NCI-H510A treated with DMSO at 0.1 percent for 48 hours (cell line): ENCODE results near the gene NHLH2.

Experiments used
- DNase-seq: peaks from one replicate; lab custom pipeline; 2025; lab: John Stamatoyannopoulos, UW

The NHLH2 gene

GRCh38 chr1:115838431-115839028 lies 2.4 kb downstream of the NHLH2 start:
- DNase-seq = no peak

GRCh38 chr1:115837740-115838421 lies 3.0 kb downstream of the NHLH2 start:
- no peak for DNase-seq

- DNase-seq = no peak
These were observed 3.6 kb downstream of the NHLH2 start for GRCh38 chr1:115837341-115837739.

DNA sequence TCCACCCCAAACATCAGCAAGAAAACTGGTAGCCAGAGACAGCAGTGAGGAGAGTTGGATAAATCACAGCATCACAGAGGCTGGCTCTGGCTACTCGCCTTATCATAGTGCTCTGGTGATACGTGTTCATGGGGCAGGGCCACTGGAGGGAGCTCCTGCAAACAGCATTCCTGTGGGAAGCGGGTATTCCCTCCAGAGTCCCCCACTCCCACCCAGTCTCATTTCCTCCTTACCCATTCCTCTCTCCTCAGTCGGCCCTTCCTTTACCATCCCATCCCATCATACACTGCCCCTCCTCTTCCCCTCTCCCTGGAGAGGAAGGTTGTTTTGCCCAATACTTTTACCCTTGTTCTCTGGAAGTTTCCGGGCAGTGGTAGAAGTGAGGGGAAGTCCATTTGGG lies 7.1 kb downstream of the NHLH2 start:
- no peak for DNase-seq

GRCh38 chr1:115832651-115833050 lies 8.3 kb downstream of the NHLH2 start:
- no peak for DNase-seq

- no peak for DNase-seq
These were observed 10.0 kb downstream of the NHLH2 start for GRCh38 chr1:115830963-115831362.

GRCh38 chr1:115829947-115830346 lies 11.0 kb downstream of the NHLH2 start:
- no peak for DNase-seq

- no peak for DNase-seq
These were observed 11.8 kb downstream of the NHLH2 start for GRCh38 chr1:115829023-115829674.

GRCh38 chr1:115828101-115829022 lies 12.6 kb downstream of the NHLH2 start:
- peak; percentile 67 for DNase-seq

DNA sequence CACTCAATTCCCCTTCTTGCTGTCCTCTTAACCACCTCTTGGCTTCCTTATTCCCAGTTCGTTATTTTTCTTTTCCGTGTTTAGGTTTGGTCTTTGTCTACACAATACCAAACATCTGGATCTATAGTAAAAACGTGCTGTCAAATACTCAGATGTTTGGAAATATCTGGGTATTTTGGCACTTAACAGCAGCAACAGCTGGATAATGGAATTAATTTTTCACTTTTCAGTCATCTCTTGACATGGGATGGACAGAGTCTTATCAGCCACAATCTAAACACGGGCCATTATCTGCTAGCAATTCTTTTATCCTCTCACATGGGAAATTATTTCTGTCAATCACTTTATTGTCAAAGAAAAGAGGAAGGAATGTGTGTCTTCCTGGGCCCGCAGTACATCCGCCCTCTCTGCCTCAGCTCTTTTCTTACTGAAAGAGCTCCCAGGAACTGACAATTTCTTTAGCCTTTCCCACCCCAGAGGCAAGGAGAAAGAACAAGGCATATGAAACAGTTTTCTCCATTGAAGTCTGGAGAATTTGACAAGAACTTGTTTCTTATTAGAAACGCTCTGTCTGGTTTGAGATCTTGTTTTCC lies 13.4 kb downstream of the NHLH2 start:
- no peak for DNase-seq

DNA sequence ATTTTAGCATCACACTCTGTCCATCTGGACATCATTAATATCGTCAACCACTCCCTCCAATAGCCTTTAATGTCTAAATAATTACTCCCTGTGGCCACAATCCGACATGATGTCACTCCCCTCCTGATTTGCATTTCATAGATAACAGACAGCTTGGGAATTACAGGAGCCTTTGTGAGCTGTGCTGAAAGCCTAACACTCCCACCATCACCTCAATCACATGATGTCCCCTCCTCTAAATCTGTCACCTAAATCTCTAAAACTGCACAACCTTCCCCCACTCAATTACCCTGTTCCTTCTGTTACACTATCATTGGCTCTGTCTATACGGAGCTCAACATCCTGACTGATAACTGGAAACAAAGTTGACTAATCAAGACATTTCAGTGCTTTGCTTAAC lies 14.3 kb downstream of the NHLH2 start:
- no peak for DNase-seq

DNA sequence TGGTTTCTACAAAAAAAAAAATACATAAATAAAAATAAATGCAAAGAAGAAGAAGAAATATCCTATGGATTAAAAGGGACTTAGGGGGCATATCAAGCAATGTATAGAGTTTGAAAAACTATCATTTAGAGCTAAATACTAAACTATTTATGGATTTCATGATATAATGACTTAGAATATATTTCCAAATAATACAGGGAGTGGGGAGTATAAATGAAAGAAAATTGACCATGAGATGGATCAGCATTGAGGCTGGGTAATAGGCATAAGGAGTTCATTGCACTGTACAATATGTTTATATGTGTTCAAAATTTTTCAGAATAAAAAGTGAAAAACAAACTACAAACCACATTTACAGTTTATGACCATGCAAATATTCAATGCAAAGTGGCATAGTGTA lies 18.8 kb downstream of the NHLH2 start:
- DNase-seq = no peak

DNA sequence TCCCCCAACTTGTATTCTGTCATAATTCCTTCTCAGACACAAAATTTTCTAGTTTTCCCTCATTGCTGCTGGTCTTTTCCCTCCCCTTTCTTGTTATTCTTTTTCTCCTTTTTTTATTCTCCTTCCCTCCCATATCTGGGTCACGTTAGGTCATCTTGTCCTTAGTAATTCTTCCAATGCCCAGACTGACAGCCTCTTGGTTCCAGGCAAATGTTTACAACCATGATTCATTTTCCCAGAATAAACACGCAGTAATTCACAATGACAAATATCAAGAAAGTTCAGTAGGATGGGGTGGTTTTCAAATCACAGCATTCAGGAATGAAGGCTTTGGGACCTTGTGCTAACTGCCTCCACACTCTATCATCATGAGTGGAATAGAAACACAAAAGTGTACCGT lies 25.2 kb downstream of the NHLH2 start:
- no peak for DNase-seq

DNA sequence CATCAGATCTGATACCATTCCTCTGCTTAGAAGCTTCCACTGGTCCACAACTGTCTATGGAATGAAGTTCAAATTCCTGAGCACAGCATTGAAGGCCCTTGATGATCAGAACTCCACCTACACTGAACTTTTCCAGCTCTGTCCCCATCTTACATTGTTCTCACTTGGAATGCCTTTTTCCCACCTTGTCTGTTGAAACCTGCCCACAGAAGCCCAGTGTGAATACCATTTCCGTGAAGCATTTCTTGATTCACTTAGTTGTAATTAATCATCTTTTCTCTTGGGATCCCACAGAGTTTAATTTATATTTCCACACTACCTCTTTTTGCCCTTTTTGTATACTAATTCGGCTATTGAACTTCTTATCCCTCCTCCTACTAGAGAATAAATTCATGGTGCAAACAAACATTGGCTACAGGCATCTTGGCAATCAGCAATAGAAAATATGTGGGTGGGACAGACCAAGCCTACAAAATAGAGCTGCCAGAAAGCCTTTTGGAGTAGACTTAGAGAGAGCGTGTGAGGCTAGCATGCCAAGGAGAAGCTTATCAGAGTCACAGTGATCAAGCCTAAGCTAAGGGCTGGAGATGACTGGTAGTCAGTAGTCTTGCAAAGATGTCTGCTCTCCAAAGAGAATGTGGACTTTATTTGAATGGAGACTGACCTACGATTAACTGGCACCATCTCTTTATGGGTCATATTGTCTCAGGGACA lies 26.1 kb downstream of the NHLH2 start:
- no peak for DNase-seq

GRCh38 chr1:115813727-115814126 lies 27.2 kb downstream of the NHLH2 start:
- DNase-seq = no peak

DNA sequence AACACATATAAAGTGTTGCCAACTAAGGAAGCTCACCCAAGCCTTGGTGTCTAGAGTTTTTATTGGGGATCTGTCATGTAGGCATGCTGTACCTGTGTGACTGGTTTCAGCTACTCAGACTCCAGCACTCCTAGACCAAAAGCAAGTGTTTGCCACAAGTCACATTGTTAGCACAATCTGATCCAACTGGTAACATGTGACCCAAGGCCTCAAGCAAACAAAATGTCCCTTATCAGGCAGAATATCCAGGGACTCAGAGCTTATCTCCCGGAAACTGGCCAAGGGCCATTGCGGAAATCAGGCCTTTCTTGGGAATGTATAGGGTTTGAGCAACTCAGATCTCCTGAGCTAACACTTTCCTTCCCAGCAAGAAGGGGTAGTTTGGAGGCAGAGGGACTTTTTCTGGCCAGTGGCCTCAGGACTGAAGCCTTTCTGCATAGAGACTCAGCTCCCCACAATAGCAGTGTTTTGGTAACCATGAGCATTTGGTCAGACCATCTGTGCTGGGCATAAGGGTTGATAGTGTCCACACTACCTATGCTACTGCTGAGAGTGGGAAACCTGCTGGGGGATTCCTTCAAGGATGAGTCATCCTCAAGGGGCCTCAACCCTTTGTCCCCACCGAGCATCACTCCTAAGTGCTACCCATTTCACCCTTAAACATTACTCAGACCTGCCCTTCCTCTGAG lies 29.6 kb downstream of the NHLH2 start:
- DNase-seq = peak; percentile 80

DNA sequence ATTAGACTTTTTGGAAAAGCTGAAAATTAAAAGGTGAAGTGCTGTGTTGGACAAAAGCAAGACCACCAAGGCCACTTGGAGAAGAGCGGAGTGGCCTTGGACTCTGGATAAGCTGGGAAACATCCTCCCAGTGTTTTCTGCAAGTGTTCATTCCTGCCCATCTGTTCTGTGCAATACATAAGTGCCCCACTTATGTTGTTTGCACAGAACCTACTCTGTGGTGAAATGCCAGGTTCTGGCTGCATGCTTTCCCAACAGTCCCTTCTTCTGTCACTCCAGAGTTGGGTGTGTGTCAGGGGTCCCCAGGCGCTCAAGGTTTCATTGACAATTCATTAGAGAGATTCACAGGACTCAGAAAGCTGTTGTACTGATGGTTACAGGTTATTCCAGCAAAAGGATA lies 30.3 kb downstream of the NHLH2 start:
- DNase-seq = peak; percentile 79

GRCh38 chr1:115809847-115810246 lies 31.1 kb downstream of the NHLH2 start:
- DNase-seq = peak; percentile 6

- no peak for DNase-seq
These were observed 31.9 kb downstream of the NHLH2 start for GRCh38 chr1:115809076-115809475.

- peak; percentile 81 for DNase-seq
These were observed 33.2 kb downstream of the NHLH2 start for GRCh38 chr1:115807723-115808122.

GRCh38 chr1:115805597-115805996 lies 35.3 kb downstream of the NHLH2 start:
- no peak for DNase-seq
